HCT116 (cell line): ENCODE data around the gene PIP4K2A. TPM values are rescaled to one million over a fixed set of nuclear protein-coding genes. Genes with fewer than 3 reads are reported as not detected.

Experiments
- ATAC-seq: fragments of 200-7000 bp; cut with Tn5 transposase; 2 replicates; pipeline ENCODE4 v1.9.1; 2020; ENCODE audit warnings: mild to moderate bottlenecking, moderate library complexity
- BruUV-seq: library from RNA; stranded (reverse); fragments of 400-500 nt; replicated peaks from 2 replicates; lab custom pipeline; 2021; lab: Mats Ljungman, UMichigan
- CTCF ChIA-PET: fragments of 300-600 bp; sonication (Branson Sonifier 250); formaldehyde crosslinking; loops from one replicate; lab custom pipeline; 2021; ENCODE audit warnings: antibody characterized with exemption; lab: Charles Lee
- POLR2A ChIA-PET: fragments of 300-600, 350-600 bp; sonication (Branson Sonifier 250); formaldehyde crosslinking; loops from one replicate; lab custom pipeline; 2021; ENCODE audit warnings: antibody characterized with exemption; lab: Charles Lee
- RAD21 ChIA-PET, 2 experiments: fragments of 300-600 bp; sonication (Branson Sonifier 250); formaldehyde crosslinking; loops; one replicate each; lab custom pipeline; 2023; ENCODE audit warnings: low total read pairs in 2 of 2; ENCODE audit not compliant: uncharacterized antibody in 2 of 2, unreplicated experiment in 2 of 2, low non-redundant PET in 1 of 2; lab: Charles Lee
- DNase-seq: peaks from one replicate; pipeline ENCODE4 v3.0.0-alpha.2; 2010; ENCODE audit warnings: low read depth, low spot score
- H2AFZ ChIP-seq: fragments of 200-600 bp; shearing (Covaris generic), sonication (generic); 2 replicates; pipeline ENCODE4 v1.6.1; 2017; ENCODE audit warnings: low read depth, mixed run types, mixed read lengths, antibody characterized with exemption, low read length; ENCODE audit not compliant: poor library complexity, severe bottlenecking
- H3K27ac ChIP-seq: 2 replicates; pipeline ENCODE4 v1.5.1; 2012; ENCODE audit warnings: low read depth, low read length
- H3K27me3 ChIP-seq: fragments of 200-600 bp; sonication (generic); 2 replicates; pipeline ENCODE4 v1.6.1; 2016; ENCODE audit warnings: mixed run types, low read length, mixed read lengths; ENCODE audit not compliant: insufficient read depth
- H3K36me3 ChIP-seq, 2 experiments: fragments of 200-500 bp in 1 of 2; fragments of 200-600 bp in 1 of 2; sonication (Bioruptor generic) in 1 of 2; sonication (generic) in 1 of 2; 2 replicates each; pipeline versions ENCODE4 v1.5.1 to v1.6.1; 2014 to 2016; ENCODE audit warnings: low read length in 2 of 2, inconsistent platforms in 1 of 2, mixed read lengths in 1 of 2, mixed run types in 1 of 2; ENCODE audit not compliant: insufficient read depth in 2 of 2, control insufficient read depth in 1 of 2
- H3K4me1 ChIP-seq, 2 experiments: fragments of 200-600 bp in 1 of 2; sonication (generic) in 1 of 2; 2 replicates each; pipeline versions ENCODE4 v1.5.1 to v1.6.1; 2012 to 2017; ENCODE audit warnings: low read length in 2 of 2, inconsistent platforms in 1 of 2, mild to moderate bottlenecking in 1 of 2, mixed read lengths in 1 of 2, mixed run types in 1 of 2, moderate library complexity in 1 of 2; ENCODE audit not compliant: insufficient read depth in 2 of 2, control insufficient read depth in 1 of 2
- H3K4me2 ChIP-seq: fragments of 200-600 bp; sonication (generic); 2 replicates; pipeline ENCODE4 v1.6.1; 2017; ENCODE audit warnings: mixed run types, low read length, mixed read lengths
- H3K4me3 ChIP-seq, 2 experiments: fragments of 200-600 bp in 1 of 2; sonication (generic) in 1 of 2; replicated peaks in 1 of 2; 2 replicates each; pipeline ENCODE4 v1.5.1; 2011 to 2016; ENCODE audit warnings: low read length in 2 of 2, control low read depth in 1 of 2, low read depth in 1 of 2, mild to moderate bottlenecking in 1 of 2, mixed read lengths in 1 of 2, mixed run types in 1 of 2
- H3K79me2 ChIP-seq: fragments of 200-600 bp; sonication (generic); 2 replicates; pipeline ENCODE4 v1.6.1; 2017; ENCODE audit warnings: mild to moderate bottlenecking, mixed run types, low read length, moderate library complexity, mixed read lengths; ENCODE audit not compliant: insufficient read depth
- H3K9ac ChIP-seq: fragments of 200-600 bp; sonication (generic); 2 replicates; pipeline ENCODE4 v1.6.1; 2016; ENCODE audit warnings: low read length, mixed read lengths
- H3K9me2 ChIP-seq: fragments of 200-600 bp; sonication (generic), shearing (Covaris generic); 2 replicates; pipeline ENCODE4 v1.6.1; 2017; ENCODE audit warnings: mixed run types, mild to moderate bottlenecking, moderate library complexity; ENCODE audit not compliant: insufficient read depth
- H3K9me3 ChIP-seq, 2 experiments: fragments of 200-500 bp in 1 of 2; fragments of 200-600 bp in 1 of 2; sonication (Bioruptor generic) in 1 of 2; sonication (generic) in 1 of 2; 2 replicates each; pipeline ENCODE4 v1.6.1; 2014 to 2017; ENCODE audit warnings: low read length in 2 of 2, mixed read lengths in 2 of 2, inconsistent platforms in 1 of 2, low read depth in 1 of 2, mild to moderate bottlenecking in 1 of 2, mixed run types in 1 of 2, moderate library complexity in 1 of 2; ENCODE audit not compliant: control insufficient read depth in 1 of 2, insufficient read depth in 1 of 2
- H4K20me1 ChIP-seq: fragments of 200-600 bp; sonication (generic), shearing (Covaris generic); 2 replicates; pipeline ENCODE4 v1.6.1; 2017; ENCODE audit warnings: mixed run types, mild to moderate bottlenecking, moderate library complexity; ENCODE audit not compliant: insufficient read depth
- CBX3 ChIP-seq: IDR thresholded peaks from 2 replicates; pipeline ENCODE4 v1.6.1; 2012; ENCODE audit warnings: low read depth
- CEBPB ChIP-seq: IDR thresholded peaks from 2 replicates; pipeline ENCODE4 v1.6.1; 2012; ENCODE audit warnings: low read depth
- CTCF ChIP-seq, 3 experiments: fragments of 200-600 bp in 1 of 3; sonication (generic) in 1 of 3; IDR thresholded peaks in 2 of 3; conservative IDR thresholded peaks in 1 of 3; 2 replicates each; pipeline ENCODE4 v1.5.1; 2012 to 2017; ENCODE audit warnings: low read depth in 2 of 3, low read length in 2 of 3, antibody characterized with exemption in 1 of 3, borderline replicate concordance in 1 of 3, control low read depth in 1 of 3, mild to moderate bottlenecking in 1 of 3, mixed read lengths in 1 of 3, mixed run types in 1 of 3, moderate library complexity in 1 of 3; ENCODE audit not compliant: insufficient read depth in 1 of 3
- EGR1 ChIP-seq: IDR thresholded peaks from 2 replicates; pipeline ENCODE4 v1.6.1; 2012; ENCODE audit warnings: low read depth
- EZH2 ChIP-seq: fragments of 200-600 bp; sonication (generic); IDR thresholded peaks from 2 replicates; pipeline ENCODE4 v1.6.1; 2017; ENCODE audit warnings: antibody characterized with exemption, mixed run types
- EZH2phosphoT487 ChIP-seq: fragments of 200-600 bp; IDR thresholded peaks from 2 replicates; pipeline ENCODE4 v1.6.1; 2018; ENCODE audit warnings: antibody characterized with exemption, borderline replicate concordance
- FOSL1 ChIP-seq: IDR thresholded peaks from 2 replicates; pipeline ENCODE4 v1.6.1; 2012; ENCODE audit warnings: low read depth
- JUND ChIP-seq: IDR thresholded peaks from 2 replicates; pipeline ENCODE4 v1.6.1; 2012
- MAX ChIP-seq: IDR thresholded peaks from 2 replicates; pipeline ENCODE4 v1.6.1; 2012
- POLR2A ChIP-seq: IDR thresholded peaks from 2 replicates; pipeline ENCODE4 v1.7.0; 2011; ENCODE audit warnings: borderline replicate concordance; ENCODE audit not compliant: insufficient read depth, insufficient read length; ENCODE audit errors: extremely low read depth
- POLR2AphosphoS5 ChIP-seq: IDR thresholded peaks from 2 replicates; pipeline ENCODE4 v1.6.1; 2011; ENCODE audit warnings: mild to moderate bottlenecking, low read depth, low read length, moderate library complexity
- RAD21 ChIP-seq: IDR thresholded peaks from 2 replicates; pipeline ENCODE4 v1.6.1; 2012; ENCODE audit warnings: low read depth, mild to moderate bottlenecking
- REST ChIP-seq: IDR thresholded peaks from 2 replicates; pipeline ENCODE4 v1.6.1; 2012; ENCODE audit warnings: low read depth
- SP1 ChIP-seq: IDR thresholded peaks from 2 replicates; pipeline ENCODE4 v1.6.1; 2012; ENCODE audit warnings: low read depth
- SRF ChIP-seq: IDR thresholded peaks from 2 replicates; pipeline ENCODE4 v1.6.1; 2012; ENCODE audit warnings: low read depth
- TCF7L2 ChIP-seq: IDR thresholded peaks from 2 replicates; pipeline ENCODE4 v1.7.0; 2011; ENCODE audit warnings: borderline replicate concordance, inconsistent platforms; ENCODE audit not compliant: insufficient read depth, insufficient read length; ENCODE audit errors: extremely low read depth
- YY1 ChIP-seq: IDR thresholded peaks from 2 replicates; pipeline ENCODE4 v1.6.1; 2011; ENCODE audit warnings: low read length, low read depth, moderate library complexity, mild to moderate bottlenecking; ENCODE audit not compliant: insufficient replicate concordance; ENCODE audit errors: extremely low read depth
- ZBTB33 ChIP-seq: IDR thresholded peaks from 2 replicates; pipeline ENCODE4 v1.6.1; 2011; ENCODE audit warnings: mild to moderate bottlenecking, low read length, moderate library complexity; ENCODE audit not compliant: insufficient replicate concordance; ENCODE audit errors: extremely low read depth
- ZFX ChIP-seq: fragments of 450-650 bp; IDR thresholded peaks from 2 replicates; pipeline ENCODE4 v1.6.1; 2017
- ZNF274 ChIP-seq: fragments of 200-500 bp; sonication (Bioruptor generic); IDR thresholded peaks from 2 replicates; pipeline ENCODE4 v1.6.1; 2014; ENCODE audit warnings: mild to moderate bottlenecking, low read depth, low read length, inconsistent platforms
- intact Hi-C: fragments of 100-400 bp; cut with micrococcal nuclease; formaldehyde crosslinking; loops from 2 replicates; pipeline ENCODE4 v1.10.0; 2022
- total RNA-seq: library from RNA; stranded (reverse); gene quantifications from one replicate; pipeline ENCODE4 v1.2.1, GENCODE V29; 2021; ENCODE audit not compliant: unreplicated experiment

Gene PIP4K2A
- total RNA-seq, 1 experiment from 2014 or later, result 41.9 TPM

GRCh38 chr10:22690614-22691431, 23.6 kb downstream of the PIP4K2A start:
- ATAC-seq (no peak), DNase-seq (no peak)
- H3K27ac ChIP-seq, result no peak overlapping the region
- H3K4me2 ChIP-seq, result no peak overlapping the region
- CTCF ChIA-PET, result no interaction called here
- H3K4me3 ChIP-seq, result no peak overlapping the region
- H3K36me3 ChIP-seq, result no peaks in the 10 kb centered on the region
- no peaks in the 10 kb centered on the region for H3K27me3 ChIP-seq
- BruUV-seq, result no TSS peak
- H3K9me3 ChIP-seq, result peaks cover 0 to 3% of the 10 kb centered on the region in 2 experiments; a peak in 1 of 4 replicates
- H3K9ac ChIP-seq, result no peak overlapping the region
- no peak for TF ChIP-seq RAD21
- TF ChIP-seq EGR1, result no peak
- no peak for TF ChIP-seq ZBTB33
- no peak for TF ChIP-seq EZH2phosphoT487
- TF ChIP-seq CEBPB, result no peak
- no peak for TF ChIP-seq JUND
- TF ChIP-seq TCF7L2, result no peak
- no peak for TF ChIP-seq ZFX
- TF ChIP-seq SP1, result no peak
- TF ChIP-seq YY1, result no peak
- TF ChIP-seq POLR2AphosphoS5, result no peak
- no peak for TF ChIP-seq CBX3
- TF ChIP-seq CTCF (IDR thresholded peaks at IDR 0.05 in 2 of 3, conservative IDR thresholded peaks at IDR 0.05 in 1 of 3; ENCODE audit: borderline replicate concordance in 1 of 3, insufficient read depth in 1 of 3, low read depth in 2 of 3, low read length in 2 of 3), result no peak
- TF ChIP-seq EZH2, result no peak
- TF ChIP-seq SRF, result no peak
- TF ChIP-seq REST, result no peak
- TF ChIP-seq FOSL1, result no peak
- TF ChIP-seq POLR2A, result no peak
- no peak for TF ChIP-seq MAX
- no peak for TF ChIP-seq ZNF274
- intact Hi-C loops, result no loop called here
- H3K4me1 ChIP-seq, result peaks cover 2 to 31% of the 10 kb centered on the region in 2 experiments; a peak in 3 of 4 replicates
- POLR2A ChIA-PET, result no interaction called here
- no peaks in the 10 kb centered on the region for H3K9me2 ChIP-seq
- no peak overlapping the region for H2AFZ ChIP-seq
- peaks cover 6% of the 10 kb centered on the region; the same call in 1 of the 2 replicates for H4K20me1 ChIP-seq
- RAD21 ChIA-PET, result no interaction called here
- H3K79me2 ChIP-seq, result peaks cover 100% of the 10 kb centered on the region
